ENCODE measurements around the gene EIF2S3B.
"Not testable (repeated sequence)": the region's sequence is repeated elsewhere in the genome, so short reads cannot be mapped to it uniquely, and the experiment has no call there.

EIF2S3B gene

GRCh38 chr12:10505620-10506019 is at the start of gene EIF2S3B:
Gene EIF2S3B, plus strand, starts transcription at chr12:10505890. Its CDS starts 13 bp downstream, at chr12:10505903.
- DNase-seq (ENCODE audit: extremely low read depth, low read depth), result no peak
- TF ChIP-seq, protein P1, sequence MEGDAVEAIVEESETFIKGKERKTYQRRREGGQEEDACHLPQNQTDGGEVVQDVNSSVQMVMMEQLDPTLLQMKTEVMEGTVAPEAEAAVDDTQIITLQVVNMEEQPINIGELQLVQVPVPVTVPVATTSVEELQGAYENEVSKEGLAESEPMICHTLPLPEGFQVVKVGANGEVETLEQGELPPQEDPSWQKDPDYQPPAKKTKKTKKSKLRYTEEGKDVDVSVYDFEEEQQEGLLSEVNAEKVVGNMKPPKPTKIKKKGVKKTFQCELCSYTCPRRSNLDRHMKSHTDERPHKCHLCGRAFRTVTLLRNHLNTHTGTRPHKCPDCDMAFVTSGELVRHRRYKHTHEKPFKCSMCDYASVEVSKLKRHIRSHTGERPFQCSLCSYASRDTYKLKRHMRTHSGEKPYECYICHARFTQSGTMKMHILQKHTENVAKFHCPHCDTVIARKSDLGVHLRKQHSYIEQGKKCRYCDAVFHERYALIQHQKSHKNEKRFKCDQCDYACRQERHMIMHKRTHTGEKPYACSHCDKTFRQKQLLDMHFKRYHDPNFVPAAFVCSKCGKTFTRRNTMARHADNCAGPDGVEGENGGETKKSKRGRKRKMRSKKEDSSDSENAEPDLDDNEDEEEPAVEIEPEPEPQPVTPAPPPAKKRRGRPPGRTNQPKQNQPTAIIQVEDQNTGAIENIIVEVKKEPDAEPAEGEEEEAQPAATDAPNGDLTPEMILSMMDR (IDR thresholded peaks at IDR 0.05; ENCODE audit: low read depth, low read length, missing control alignments), result no peak
- H3K4me3 ChIP-seq (replicated peaks; ENCODE audit: low read depth, low read length), result no peak within 1 kb of the TSS

DNA sequence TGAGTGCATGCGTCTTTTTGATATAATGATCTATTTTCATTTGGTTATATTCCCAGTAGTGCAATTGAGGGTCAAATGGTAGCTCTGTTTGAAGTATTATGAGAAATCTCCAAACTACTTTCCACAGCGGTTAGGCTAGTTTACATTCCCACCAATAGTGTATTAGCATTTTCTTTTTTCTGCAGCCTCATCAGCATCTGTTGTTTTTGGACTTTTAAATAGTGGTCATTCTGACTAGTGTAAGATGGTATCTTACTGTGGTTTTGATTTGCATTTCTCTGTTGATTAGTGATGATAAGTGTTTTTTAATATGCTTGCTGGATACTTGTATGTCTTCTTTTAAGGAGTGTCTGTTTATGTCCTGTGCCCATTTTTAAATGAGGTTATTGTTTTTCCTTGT is 48.8 kb upstream of the EIF2S3B start:
- DNase-seq (ENCODE audit: extremely low read depth, low read depth), result no peak
- TF ChIP-seq, protein P1 (IDR thresholded peaks at IDR 0.05; ENCODE audit: low read depth, low read length, missing control alignments), result no peak
- H3K4me3 ChIP-seq (replicated peaks; ENCODE audit: low read depth, low read length), result no peak overlapping the region

- TF ChIP-seq, protein P1 (IDR thresholded peaks at IDR 0.05; ENCODE audit: low read depth, low read length, missing control alignments), result no peak
- no peak overlapping the region for H3K4me3 ChIP-seq (replicated peaks; ENCODE audit: low read depth, low read length)
- no peak for DNase-seq (ENCODE audit: extremely low read depth, low read depth)
These were observed 47.9 kb upstream of the EIF2S3B start for GRCh38 chr12:10457760-10458159.

GRCh38 chr12:10466311-10466710 is 39.4 kb upstream of the EIF2S3B start:
- DNase-seq (ENCODE audit: extremely low read depth, low read depth), result no peak
- TF ChIP-seq, protein P1 (IDR thresholded peaks at IDR 0.05; ENCODE audit: low read depth, low read length, missing control alignments), result no peak
- H3K4me3 ChIP-seq (replicated peaks; ENCODE audit: low read depth, low read length), result no peak overlapping the region

DNA sequence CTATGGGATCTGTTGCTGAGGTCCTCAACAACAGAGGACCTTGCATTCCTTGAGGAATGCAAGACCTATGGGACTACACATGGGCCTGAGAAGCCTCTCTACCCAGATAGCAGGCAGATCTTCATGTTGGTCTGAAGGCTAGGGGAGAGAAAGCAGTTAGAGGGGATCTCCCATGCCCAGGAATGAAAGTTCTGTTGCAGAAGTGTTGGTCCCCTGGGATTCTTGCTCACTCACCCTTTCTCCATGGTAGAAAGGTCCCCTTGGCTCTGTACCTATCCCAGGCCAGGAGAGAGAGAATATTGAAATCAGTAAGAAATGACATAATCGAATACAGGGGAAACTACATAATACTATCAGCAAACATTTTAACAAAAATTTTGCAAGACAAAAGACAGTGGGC is 36.0 kb upstream of the EIF2S3B start:
- H3K4me3 ChIP-seq (replicated peaks; ENCODE audit: low read depth, low read length), result no peak overlapping the region
- no peak for DNase-seq (ENCODE audit: extremely low read depth, low read depth)
- TF ChIP-seq, protein P1 (IDR thresholded peaks at IDR 0.05; ENCODE audit: low read depth, low read length, missing control alignments), result no peak

DNA sequence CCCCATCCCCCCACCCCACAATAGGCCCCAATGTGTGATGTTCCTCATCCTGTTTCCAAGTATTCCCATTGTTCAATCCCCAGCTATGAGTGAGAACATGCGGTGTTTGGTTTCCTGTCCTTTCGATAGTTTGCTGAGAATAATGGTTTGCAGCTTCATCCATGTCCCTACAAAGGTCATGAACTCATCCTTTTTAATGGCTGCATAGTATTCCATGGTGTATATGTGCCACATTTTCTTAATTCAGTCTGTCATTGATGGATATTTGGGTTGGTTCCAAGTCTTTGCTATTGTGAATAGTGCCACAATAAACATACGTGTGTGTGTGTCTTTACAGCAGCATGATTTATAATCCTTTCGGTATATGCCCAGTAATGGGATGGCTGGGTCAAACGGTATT is 32.9 kb upstream of the EIF2S3B start:
- not testable (repeated sequence) for DNase-seq (ENCODE audit: extremely low read depth, low read depth); H3K4me3 ChIP-seq (replicated peaks; ENCODE audit: low read depth, low read length)

- DNase-seq (ENCODE audit: extremely low read depth, low read depth); H3K4me3 ChIP-seq (replicated peaks; ENCODE audit: low read depth, low read length): not testable (repeated sequence)
These were observed 23.8 kb upstream of the EIF2S3B start for GRCh38 chr12:10481901-10482300.

DNA sequence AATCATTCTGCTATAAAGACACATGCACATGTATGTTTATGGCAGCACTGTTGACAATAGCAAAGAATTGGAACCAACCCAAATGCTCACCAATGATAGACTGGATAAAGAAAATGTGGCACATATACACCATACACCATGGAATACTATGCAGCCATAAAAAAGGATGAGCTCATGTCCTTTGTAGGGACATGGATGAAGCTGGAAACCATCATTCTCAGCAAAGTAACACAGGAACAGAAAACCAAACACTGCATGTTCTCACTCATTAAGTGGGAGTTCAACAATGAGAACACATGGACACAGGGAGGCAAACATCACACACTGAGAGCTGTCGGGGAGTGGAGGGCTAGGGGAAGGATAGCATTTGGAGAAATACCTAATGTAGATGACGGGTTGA is 18.4 kb upstream of the EIF2S3B start:
- DNase-seq (ENCODE audit: extremely low read depth, low read depth); H3K4me3 ChIP-seq (replicated peaks; ENCODE audit: low read depth, low read length): not testable (repeated sequence)

GRCh38 chr12:10491766-10492165 is 13.9 kb upstream of the EIF2S3B start:
- no peak for DNase-seq (ENCODE audit: extremely low read depth, low read depth)
- TF ChIP-seq, protein P1 (IDR thresholded peaks at IDR 0.05; ENCODE audit: low read depth, low read length, missing control alignments), result no peak
- no peak overlapping the region for H3K4me3 ChIP-seq (replicated peaks; ENCODE audit: low read depth, low read length)

All from HFF-Myc (cell line).